Measurements from ENCODE around the gene ACTRT3.
A peak's percentile ranks its signal among the peaks of the same experiment; 100 is the strongest.
"Not testable (repeated sequence)": the region's sequence is repeated elsewhere in the genome, so short reads cannot be mapped to it uniquely, and the experiment has no call there.

Gene ACTRT3

GRCh38 chr3:169772897-169773816 lies 3.8 kb upstream of the ACTRT3 start, which contains the start of gene MYNN:
Gene MYNN (plus strand): TSS chr3:169773396. CDS start chr3:169774296, 900 bp downstream.
- peak; percentile 80 to 87 for DNase-seq (ENCODE audit: low read depth in 2 of 2)

- peak in 1 of 2 donors; percentile 45 for DNase-seq (ENCODE audit: low read depth in 2 of 2)
Measured at GRCh38 chr3:169772305-169772896, 3.0 kb upstream of the ACTRT3 start.

- DNase-seq (ENCODE audit: low read depth in 2 of 2) = peak; percentile 28 to 35
Measured at GRCh38 chr3:169771497-169772304, 2.3 kb upstream of the ACTRT3 start.

- peak; percentile 88 to 89 for DNase-seq (ENCODE audit: low read depth in 2 of 2)
Measured at GRCh38 chr3:169764882-169765612, 4.3 kb downstream of the ACTRT3 start, which contains the start of gene TERC. Gene TERC (minus strand): TSS chr3:169765060.

- DNase-seq (ENCODE audit: low read depth in 2 of 2) = peak; percentile 44 to 54
Measured at GRCh38 chr3:169764312-169764881, 5.0 kb downstream of the ACTRT3 start.

GRCh38 chr3:169760479-169760878 lies 8.9 kb downstream of the ACTRT3 start:
- no peak for DNase-seq (ENCODE audit: low read depth in 2 of 2)

GRCh38 chr3:169759256-169759655 lies 10.1 kb downstream of the ACTRT3 start:
- no peak for DNase-seq (ENCODE audit: low read depth in 2 of 2)

- DNase-seq (ENCODE audit: low read depth in 2 of 2) = no peak
Measured at GRCh38 chr3:169758359-169758994, 10.9 kb downstream of the ACTRT3 start.

GRCh38 chr3:169755488-169755887 lies 13.9 kb downstream of the ACTRT3 start:
- DNase-seq (ENCODE audit: low read depth in 2 of 2) = no peak

GRCh38 chr3:169754711-169755110 lies 14.7 kb downstream of the ACTRT3 start:
- no peak for DNase-seq (ENCODE audit: low read depth in 2 of 2)

GRCh38 chr3:169751875-169752274 lies 17.5 kb downstream of the ACTRT3 start:
- no peak for DNase-seq (ENCODE audit: low read depth in 2 of 2)

- DNase-seq (ENCODE audit: low read depth in 2 of 2) = no peak
Measured at GRCh38 chr3:169750665-169751064, 18.7 kb downstream of the ACTRT3 start.

GRCh38 chr3:169748670-169749069 lies 20.7 kb downstream of the ACTRT3 start:
- DNase-seq (ENCODE audit: low read depth in 2 of 2) = no peak

GRCh38 chr3:169746924-169747323 lies 22.4 kb downstream of the ACTRT3 start:
- no peak for DNase-seq (ENCODE audit: low read depth in 2 of 2)

GRCh38 chr3:169744366-169745054 lies 24.9 kb downstream of the ACTRT3 start:
- DNase-seq (ENCODE audit: low read depth in 2 of 2) = no peak

- no peak for DNase-seq (ENCODE audit: low read depth in 2 of 2)
Measured at GRCh38 chr3:169739067-169739466, 30.3 kb downstream of the ACTRT3 start.

- DNase-seq (ENCODE audit: low read depth in 2 of 2) = not testable (repeated sequence)
Measured at GRCh38 chr3:169731857-169732256, 37.5 kb downstream of the ACTRT3 start.

GRCh38 chr3:169722724-169723123 lies 46.6 kb downstream of the ACTRT3 start:
- DNase-seq (ENCODE audit: low read depth in 2 of 2) = no peak

GRCh38 chr3:169718415-169718814 lies 50.9 kb downstream of the ACTRT3 start:
- not testable (repeated sequence) for DNase-seq (ENCODE audit: low read depth in 2 of 2)

Data from stimulated activated CD4-positive, alpha-beta T cell treated with anti-CD3 and anti-CD28 coated beads, Interleukin-15, amount 100 ng/mL, for 48 hours (primary cell).